Pulmonary artery endothelial cell (primary cell): Measurements from ENCODE around the gene LRRC27. TPM values are rescaled to one million over a fixed set of nuclear protein-coding genes. Genes with fewer than 3 reads are reported as not detected.

ENCODE experiments used
- DNase-seq: peaks from one replicate; pipeline ENCODE4 v3.0.0-alpha.2; 2011; ENCODE audit warnings: low read depth, low spot score
- total RNA-seq: library from RNA; depleted of rRNA; stranded (reverse); fragments of >200 nt; gene quantifications from 2 replicates; pipeline ENCODE4 v1.2.3, GENCODE V29; 2014

Gene LRRC27
- total RNA-seq, 1 donor from 2014 or later = 9.3 TPM

- DNase-seq = no peak
Observed at GRCh38 chr10:132400041-132400546, 68.1 kb downstream of the LRRC27 start.

DNA sequence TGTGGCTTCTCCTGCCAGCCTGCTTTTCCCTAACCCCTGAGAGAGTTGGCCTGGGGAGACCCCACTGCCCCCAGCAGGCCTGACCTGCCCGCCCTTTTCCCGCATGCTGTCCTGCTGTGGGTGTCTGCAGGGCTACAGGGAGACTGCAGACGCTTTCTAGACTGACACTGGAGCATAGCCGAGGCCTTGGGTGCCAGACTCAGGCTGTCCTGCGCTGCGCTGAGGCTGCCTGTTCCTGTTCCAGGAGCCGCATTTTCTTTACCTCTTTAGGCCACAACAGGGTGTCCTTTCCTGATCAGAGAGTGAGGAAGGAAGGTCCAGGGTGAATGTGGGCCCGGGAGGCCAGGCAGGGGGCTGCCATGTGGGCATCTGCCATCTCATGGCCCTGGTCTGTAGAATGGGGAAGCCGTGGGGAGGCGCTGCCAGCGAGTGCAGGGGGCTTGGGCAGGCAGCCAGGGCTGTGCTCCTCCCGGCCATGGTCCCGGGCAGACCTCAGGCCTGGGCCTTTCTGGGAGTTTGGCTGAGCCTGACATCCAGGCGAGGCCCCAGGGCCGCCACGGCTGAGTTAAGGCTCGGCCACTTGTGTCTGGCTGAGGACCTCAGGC, 68.7 kb downstream of the LRRC27 start:
- DNase-seq = no peak

- DNase-seq = no peak
Observed at GRCh38 chr10:132401401-132402118, 69.6 kb downstream of the LRRC27 start.

- no peak for DNase-seq
Observed at GRCh38 chr10:132402781-132403241, 70.8 kb downstream of the LRRC27 start.

GRCh38 chr10:132403511-132404168, 71.6 kb downstream of the LRRC27 start:
- no peak for DNase-seq

DNA sequence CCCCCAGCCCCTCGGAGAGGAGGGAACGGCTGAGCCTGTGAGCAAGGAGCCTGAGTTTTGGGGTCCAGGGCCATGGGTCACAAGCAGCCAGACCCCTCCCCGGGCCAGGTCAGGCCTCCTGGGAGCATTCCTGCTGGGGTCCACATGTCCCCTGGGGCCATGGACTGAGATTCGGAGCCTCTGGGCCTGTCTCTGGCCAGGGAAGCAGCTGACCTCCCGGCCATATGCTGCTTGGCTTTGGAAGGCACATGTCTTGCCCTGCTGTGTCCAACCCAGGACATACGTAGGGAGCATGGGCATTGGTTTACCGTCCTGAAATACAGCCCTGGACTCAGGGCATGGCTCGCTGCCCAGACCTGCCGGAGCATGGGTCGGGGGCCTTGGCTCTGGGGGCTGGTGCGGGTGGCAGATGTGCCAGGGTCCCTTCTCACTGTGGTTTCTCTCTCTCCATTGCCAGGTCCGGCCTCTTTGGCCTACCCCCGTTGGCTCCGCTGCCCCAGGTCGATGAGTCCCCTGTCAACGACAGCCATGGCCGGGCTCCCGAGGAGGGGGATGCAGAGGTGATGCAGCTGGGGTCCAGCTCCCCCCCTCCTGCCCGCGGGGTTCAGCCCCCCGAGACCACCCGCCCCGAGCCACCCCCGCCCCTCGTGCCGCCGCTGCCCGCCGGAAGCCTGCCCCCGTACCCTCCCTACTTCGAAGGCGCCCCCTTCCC, 72.3 kb downstream of the LRRC27 start:
- DNase-seq = no peak

DNA sequence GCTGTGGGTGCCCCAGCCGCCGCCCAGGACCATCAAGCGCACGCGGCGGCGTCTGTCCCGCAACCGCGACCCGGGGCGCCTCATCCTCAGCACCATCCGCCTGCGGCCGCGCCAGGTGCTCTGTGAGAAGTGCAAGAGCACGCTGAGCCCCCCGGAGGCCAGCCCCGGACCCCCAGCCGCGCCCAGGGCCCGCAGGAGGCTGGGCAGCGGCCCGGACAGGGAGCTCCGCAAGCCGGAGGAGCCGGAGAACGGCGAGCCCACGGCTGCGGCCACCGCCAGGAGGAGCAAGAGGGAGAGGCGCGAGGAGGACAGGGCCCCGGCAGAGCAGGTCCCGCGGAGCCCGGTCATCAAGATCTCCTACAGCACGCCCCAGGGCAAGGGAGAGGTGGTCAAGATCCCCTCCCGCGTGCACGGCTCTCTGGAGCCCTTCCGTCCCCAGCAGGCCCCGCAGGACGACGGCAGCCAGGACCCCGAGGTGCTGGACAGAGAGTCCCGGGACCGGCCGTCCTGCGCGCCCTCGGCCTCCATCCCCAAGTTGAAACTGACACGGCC, 73.0 kb downstream of the LRRC27 start:
- DNase-seq = no peak

DNA sequence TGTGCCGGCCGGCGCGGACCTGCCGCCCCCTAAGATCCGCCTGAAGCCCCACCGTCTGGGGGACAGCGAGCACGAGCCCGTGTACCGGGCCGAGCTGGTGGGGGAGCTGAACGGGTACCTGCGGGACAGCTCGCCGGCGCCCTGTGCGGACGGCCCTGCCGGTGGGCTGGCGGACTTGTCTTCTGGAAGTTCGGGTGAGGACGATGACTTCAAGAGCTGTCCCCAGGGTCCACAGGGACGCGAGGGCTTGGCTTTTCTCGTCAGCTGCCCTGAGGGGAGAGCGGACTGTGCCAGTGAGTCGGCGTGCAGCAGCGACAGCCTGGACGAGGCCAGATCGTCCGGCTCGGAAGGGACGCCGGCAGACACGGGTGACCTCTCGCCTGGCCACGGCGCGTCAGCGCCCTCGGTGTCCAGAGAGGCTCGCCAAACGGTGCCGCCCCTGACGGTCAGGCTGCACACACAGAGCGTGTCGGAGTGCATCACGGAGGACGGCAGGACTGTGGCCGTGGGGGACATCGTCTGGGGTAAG, 73.5 kb downstream of the LRRC27 start:
- DNase-seq = no peak

DNA sequence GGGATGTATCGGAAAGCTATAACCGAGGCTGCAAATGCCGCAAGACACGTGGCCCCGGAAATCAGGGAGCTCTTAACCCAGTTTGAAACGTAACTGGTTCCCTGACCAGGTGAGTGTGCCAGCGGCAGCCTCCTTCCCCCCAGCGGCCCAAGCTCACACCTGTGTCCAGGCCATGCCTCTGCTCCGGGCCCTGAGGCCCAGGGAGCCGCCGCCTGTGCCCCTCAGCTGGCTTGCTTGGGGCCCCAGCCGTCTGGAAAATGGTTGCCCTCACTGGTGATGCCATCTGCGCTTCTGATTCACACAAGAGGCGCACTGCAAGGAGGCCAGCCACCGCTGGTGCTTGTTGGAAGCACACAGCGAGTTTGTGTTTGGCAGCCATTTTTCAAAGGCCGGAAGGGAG, 74.2 kb downstream of the LRRC27 start:
- no peak for DNase-seq

DNA sequence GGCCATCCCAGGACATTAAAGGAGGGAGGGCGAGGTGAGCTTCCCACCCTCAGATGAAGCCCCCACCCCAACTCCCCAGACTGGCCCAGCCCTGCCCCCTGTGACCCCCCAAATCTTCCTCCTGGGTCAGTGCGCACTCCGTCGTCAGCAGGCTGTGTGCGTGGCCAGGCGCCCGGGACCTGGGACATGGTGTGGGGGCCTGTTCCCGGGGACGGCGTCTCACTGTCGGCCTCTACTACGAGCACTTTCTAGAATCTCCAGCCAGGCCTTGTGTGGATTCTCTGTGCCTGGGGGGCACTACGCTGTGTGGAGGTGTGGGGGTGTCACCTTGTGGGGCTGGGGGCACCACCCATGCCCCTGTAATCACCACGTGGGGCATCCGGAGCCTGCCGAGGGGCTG, 74.8 kb downstream of the LRRC27 start:
- no peak for DNase-seq

DNA sequence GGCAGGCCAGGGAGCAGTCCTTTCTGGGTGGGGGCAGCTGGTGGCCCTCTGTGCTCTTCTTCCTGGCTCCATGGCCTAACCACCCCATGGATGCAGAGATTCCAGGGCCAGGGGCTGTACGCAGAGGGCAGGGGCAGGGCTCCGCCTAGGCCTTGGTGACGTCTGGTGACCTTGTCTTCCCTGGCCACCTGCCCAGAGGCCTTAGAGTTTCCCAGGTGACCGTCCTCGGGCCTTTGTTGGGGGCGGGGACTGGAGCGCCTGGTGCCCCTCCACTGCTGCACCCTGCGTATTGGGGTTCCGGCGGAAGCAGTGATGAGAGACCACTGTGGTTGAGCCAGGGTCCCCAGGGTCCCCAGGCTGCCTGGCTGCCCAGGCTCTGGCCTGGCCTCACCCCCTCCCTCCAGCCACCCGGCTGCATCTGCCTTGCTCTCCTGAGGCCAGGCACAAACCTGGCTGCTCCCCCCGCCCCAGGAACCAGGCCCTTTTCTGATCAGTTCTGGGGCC, 75.3 kb downstream of the LRRC27 start:
- no peak for DNase-seq

GRCh38 chr10:132407846-132408278, 75.9 kb downstream of the LRRC27 start:
- DNase-seq = peak; percentile 19

- DNase-seq = no peak
Observed at GRCh38 chr10:132408367-132408781, 76.4 kb downstream of the LRRC27 start.

GRCh38 chr10:132408823-132409666, 77.1 kb downstream of the LRRC27 start:
- DNase-seq = no peak

GRCh38 chr10:132409667-132410028, 77.7 kb downstream of the LRRC27 start:
- DNase-seq = no peak

DNA sequence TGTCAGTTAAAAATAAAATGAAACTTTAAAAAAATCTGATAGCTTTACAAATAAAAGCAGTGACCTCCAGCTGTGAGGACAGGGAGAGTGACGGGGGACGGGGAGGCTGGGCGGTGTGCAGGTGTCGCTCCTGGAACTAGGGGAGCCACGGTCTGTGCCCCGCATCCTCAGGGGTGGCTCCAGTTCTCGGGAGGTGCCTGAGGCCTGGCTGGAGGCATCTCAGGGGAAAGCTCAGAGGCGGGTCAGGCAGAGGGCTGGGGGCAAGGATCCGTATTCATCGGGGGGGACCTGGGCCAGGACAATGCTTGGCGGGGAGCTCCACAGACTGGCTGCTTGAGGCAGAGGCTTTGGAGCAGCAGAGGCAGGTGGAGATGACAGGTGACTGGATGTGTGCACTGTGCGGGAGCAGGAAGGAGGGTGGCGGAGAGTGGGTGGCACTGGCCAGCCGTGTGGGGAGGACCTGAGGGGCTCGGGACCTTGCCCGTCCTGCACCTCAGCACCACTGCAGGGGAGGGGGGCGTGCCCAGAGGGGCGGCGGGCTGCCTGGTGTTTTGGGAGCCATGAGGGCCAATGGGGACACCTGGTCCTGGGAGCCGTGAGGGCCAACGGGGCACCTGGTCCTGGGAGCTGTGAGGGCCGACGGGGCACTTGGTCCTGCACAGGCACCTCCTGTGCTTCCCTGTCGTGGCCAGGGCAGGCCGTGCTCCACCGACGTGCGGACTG, 78.2 kb downstream of the LRRC27 start:
- no peak for DNase-seq

GRCh38 chr10:132410779-132411532, 79.0 kb downstream of the LRRC27 start:
- no peak for DNase-seq

- no peak for DNase-seq
Observed at GRCh38 chr10:132411561-132412253, 79.7 kb downstream of the LRRC27 start.
